Measurements from ENCODE around the gene KLF13. TPM values are rescaled to one million over a fixed set of nuclear protein-coding genes. Genes with fewer than 3 reads are reported as not detected.

Gene KLF13
- total RNA-seq, 1 experiment from 2014 or later = 75.0 TPM

DNA sequence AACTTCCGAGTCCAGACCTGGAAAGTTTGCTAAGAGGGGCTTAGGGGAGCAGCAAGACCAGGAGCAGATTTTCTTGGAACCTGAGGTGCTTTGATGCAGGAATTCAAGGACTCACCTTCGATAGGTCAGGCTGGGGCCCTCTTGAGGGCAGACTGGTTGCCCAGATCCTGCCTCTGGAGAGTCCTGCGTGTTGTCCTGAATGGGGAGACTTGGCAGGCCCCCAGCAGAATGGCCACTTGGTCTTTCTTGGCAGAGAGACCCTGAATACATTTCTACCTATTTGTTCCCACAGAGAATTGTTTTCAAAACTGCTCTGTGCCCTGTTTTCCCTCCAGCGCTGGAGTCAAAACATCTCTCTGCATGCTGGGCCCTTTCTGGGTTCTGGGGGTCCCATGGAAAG, 4.2 kb downstream of the KLF13 start:
- no peak for DNase-seq (ENCODE audit: extremely low read depth, low read depth)

DNA sequence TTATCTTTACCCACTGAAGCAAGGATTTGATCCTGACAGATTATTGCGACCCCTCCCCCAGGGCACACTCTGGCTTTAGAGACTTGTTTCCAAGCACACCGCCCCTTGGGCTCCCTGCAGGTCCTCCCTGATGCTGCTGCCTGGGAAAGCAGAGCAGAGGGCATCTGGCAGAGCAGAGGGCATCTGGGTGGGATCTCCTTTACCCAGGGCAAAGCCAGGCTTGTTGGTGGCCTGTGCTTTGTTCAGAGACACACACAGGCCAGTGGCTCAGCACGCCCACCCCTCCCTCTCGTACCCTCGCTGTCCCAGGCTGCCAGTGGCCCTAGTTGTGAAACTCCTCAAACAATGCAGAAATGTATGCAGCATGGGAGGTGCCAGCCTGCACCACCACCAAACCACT, 4.8 kb downstream of the KLF13 start:
- no peak for DNase-seq (ENCODE audit: extremely low read depth, low read depth)

DNA sequence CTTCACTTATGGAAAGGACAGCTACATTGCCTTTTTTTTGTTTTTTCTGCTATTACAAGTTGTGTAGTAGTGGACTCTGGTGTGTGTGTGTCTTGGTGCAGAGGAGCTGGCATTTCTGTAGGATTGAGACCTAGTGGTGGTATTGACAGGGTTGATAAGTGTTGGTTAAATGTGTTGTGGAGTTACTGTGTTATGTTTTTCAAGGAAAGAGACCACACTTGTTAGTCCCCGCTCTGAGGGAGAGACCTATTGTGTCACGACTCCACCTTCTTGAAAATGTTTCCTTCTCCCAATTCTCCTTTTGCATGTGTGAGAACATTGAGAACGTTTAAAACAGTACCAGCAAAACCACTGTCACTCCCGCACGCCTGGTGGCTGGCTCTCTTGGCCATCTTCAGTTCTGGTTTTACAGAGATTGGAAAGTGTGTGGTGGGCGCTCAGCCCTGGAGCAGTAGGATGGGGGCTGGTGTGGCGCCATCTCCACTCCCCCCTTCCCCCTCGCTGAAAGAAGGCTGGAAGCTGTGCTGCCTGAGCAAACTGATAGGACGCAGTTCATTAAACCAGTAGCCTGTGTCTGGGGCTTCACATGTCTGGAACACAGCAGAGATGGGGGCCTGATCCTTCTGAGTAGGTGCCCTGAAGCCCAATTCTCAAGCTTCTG, 5.5 kb downstream of the KLF13 start:
- DNase-seq (ENCODE audit: extremely low read depth, low read depth) = no peak

DNA sequence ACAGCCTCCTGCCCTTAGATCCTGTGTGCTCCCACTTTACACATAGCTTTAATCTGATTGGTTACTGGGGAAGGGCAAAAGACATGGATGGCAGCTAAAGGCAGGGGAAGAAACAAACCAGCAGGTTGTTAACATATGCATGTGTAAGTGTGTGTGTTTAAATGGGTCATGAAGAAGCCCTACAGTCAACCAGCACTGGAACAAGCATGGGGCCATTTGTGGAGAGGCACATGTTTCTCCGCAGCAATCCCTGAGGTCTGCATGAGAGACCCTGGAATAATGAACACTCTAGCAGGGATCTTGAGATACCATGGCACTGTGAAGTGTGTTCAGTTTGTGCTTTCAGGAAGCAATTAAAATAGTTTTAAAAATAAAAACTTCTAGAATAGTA, 6.0 kb downstream of the KLF13 start:
- DNase-seq (ENCODE audit: extremely low read depth, low read depth) = no peak

DNA sequence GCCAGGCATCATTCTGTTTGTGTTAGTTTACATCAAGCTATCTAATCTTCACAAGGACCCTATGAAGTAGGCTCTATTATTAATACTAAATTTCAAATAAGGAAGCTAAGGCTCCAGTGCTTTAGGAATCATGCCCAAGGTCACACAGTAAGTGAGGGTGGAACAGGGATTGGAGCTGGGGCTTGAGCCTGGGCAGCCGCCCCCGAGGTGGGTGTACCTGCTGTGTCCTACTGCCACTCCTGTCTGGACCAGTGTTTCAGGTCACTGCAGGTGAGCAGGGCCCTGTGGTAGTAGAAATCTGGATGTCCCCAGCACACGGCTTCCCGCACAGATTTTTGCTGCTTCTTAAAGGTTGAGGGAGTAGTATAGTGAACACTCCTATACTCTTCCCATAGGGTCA, 6.5 kb downstream of the KLF13 start:
- DNase-seq (ENCODE audit: extremely low read depth, low read depth) = no peak

DNA sequence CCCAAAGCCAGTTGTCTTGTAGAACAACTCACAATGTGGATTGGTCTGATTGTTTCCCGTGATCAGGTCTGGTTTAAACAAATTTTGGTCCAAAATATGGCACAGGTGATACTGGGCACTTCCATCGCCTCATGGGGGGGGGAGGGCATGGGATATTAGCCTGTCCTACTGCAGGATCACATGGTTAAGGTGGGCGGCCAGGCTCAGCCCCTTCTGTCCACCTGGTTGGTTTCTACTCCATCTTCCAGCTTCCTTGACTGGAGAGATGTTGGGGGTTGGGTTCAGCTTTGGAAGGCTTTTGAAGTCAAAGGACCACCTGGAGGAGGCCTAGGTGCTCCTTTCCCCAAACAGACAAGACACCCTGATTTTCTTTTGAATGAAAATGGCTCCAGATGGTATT, 7.2 kb downstream of the KLF13 start:
- no peak for DNase-seq (ENCODE audit: extremely low read depth, low read depth)

DNA sequence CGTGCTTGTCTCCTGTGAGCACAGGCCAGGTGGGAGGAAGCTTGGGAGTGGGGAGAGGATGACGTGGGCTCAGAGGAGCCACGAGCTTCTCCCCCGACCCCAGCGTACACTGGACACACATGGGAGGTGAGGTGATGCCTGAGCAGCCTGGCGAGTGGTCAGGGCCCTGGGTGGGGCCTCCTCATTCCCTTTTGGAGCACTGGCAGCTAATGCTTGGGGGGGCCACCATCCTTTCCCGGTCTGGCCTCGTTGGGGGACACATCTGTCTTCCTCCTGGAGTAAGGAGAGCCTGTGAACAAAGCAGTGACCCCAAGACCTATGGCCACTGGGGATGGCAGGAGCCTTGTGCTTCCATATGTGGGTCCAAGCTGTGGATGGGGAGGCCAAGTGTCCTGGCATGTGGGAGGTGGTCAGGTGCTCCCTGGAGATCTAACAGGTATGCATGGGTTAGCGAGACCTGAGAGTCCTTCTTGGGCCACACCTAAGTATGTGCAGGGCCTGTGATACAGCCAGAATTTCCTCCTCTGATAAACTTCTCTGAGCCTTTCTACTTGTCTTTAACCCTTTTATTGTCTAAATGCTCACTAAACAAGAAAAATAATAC, 9.5 kb downstream of the KLF13 start:
- DNase-seq (ENCODE audit: extremely low read depth, low read depth) = no peak

DNA sequence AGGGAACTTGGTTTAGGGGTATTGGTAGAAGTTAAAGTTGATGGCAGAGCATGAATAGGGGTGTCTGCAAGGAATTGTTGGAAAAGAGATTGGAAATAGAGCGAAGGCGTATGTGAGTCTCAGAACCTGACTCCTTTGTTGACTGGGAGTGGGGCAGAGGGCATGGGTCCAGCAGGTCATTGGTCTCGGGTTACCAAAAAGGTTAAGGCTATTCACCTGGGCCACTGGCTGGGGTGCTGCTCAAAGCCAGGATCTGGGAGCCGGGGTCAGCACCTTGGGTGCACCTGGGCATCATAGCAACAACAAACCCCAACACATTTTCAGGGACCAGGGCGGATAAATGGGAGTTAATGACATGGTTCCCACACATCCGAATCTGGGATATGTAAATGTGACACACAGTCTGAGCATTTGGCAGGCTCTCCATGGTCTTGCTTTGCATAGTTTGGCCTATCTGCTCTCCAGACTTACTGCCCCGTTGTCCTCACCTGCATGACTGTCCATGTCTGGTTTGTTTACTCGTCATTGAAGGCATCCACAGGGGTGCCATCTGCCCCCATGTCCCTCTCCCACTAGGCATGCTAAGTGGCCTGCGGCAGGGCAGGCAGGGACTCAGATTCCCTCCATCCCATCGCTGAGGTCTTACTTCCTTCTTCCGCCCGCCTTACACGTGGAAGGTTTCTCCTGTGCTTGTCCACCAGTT, 10.1 kb downstream of the KLF13 start:
- no peak for DNase-seq (ENCODE audit: extremely low read depth, low read depth)

DNA sequence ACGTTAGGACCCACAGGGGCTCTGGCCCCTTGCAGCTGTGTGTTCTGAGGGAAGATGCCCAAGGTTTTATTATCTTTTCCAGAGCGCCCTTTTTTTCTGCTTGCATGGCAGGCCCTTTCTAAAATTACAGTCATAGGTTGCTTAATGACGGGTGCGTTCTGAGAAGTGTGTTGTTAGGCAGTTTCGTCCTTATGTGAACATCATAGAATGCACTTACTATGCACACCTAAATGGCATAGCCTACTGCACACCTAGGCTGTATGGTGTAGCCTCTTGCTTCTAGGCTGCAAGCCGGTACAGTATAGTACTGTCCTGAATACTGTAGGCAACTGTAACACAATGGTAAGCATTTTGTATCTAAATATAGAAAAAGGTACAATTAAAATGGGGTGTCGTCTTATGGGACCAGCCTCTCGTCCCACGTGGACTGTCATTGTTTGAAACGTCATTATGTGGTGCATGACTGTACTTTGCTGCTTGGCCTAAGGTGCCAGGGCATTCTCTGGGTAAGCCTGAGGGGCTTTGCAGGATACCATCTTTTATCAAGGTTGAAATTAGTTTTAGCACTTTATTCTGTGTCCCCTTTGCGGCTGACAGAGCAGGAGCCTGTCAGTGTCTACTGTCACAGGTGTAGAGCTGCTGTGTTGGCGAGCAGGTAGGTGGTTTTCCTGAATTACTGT, 10.9 kb downstream of the KLF13 start:
- DNase-seq (ENCODE audit: extremely low read depth, low read depth) = no peak

DNA sequence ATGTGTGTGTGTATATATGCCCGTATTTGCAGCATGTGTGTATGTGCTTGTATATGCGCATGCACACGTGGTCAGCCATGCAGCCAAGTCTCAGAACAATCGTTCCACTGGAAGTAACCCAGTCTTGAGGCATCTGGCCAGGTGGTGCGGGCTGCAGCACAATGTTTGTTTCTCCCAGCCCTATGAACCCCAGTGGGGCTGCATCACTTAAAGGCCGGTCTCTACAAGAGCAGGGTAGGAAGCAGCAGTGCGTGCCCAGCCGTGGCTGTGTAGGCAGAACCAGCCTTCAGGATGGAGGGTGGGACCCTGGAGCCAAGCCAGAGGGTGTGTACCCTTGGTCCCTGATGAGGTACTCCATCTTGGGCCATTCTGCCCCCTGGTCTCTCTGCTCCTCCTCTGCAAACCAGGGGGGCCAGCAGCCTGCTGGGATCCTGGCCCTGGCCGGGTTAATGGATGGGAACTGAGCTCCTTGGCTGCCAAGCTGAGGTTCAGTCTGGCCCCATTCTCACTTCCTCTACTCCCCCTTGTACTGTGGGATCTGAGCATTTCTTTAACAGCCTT, 11.8 kb downstream of the KLF13 start:
- DNase-seq (ENCODE audit: extremely low read depth, low read depth) = no peak

DNA sequence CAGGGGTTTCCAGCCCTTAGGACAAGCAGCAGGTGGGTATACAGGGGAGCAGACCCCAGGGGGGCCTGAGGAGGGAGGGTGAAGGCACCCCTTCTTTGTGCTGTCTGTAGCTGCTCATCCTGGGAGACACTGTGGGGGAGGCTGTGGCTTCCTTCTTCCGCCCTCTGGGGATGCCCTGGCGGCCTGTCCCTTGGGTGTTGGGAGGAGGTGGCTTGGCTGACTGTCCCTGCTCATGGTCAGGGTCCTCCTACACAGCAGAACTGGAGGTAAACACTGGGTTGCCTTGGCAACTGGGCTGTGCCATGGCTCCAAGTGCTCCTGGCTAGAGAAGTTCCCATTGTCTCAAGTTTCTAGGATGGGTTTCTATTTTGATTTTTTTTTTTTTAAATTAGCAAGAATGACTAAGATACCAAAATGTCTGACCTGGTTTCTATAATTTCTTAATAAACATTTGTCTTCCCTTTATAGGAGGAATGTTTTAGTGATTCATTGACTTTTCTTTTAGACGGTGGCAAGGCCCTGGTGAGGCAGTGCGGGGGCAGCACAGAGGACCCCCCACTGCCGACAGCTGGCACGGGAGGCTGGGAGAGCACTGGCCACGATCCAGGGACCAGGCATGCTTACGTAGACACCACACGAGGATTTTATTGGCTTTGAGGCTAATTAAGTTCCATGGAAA, 12.4 kb downstream of the KLF13 start:
- DNase-seq (ENCODE audit: extremely low read depth, low read depth) = no peak

DNA sequence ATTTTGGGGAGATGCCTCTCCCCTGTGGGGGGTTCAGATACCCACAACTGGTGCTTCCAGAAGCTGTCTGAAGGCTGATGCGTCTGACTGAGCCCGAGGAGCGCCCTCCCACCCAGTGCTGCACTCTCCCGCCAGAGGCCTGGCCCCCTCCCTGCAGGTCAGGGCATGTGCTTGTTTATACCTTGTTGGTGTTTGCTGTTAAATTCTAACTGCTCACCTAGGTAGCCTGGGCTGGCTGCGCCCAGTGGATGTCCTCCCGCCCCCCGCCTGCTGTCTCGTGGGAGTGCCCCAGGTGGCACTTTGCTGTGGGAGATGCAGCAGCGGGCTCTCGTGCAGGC, 12.9 kb downstream of the KLF13 start:
- DNase-seq (ENCODE audit: extremely low read depth, low read depth) = no peak

DNA sequence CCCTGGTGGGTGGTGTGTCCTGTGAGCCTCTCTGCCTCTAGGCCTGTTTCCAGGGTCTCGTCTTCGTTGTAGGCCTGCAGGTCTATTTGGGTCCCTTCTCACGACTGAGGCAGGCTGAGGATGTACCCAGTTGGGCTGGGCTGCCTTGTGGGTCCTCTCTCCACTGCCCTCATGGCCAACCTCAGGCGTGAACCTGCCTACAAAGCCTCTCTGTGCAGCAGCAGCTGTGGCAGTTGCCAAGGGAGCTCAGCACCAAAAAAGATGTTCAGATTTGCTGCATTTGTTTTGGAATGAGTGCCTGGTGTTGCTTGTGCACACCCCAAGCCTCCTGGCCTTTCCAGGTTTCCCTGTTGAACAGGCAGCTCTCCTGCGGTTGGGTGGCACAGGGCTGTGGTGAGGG, 13.4 kb downstream of the KLF13 start:
- DNase-seq (ENCODE audit: extremely low read depth, low read depth) = no peak

DNA sequence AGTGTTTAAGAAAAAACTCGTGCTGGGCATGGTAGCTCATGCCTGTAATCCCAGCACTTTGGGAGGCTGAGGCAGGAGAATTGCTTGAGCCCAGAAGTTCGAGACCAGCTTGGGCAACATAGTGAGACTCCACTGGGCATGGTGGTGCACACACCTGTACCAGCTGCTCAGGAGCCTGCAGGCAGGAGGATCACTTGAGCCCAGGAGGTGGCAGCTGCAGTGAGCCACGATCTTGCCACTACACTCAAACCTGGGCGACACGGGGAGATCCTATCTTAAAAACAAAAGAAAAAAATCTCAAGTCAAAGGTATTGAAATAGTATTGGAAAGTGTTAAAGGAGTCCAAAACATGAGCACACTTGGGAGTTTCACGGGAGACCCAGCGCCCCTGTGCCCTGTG, 14.0 kb downstream of the KLF13 start:
- no peak for DNase-seq (ENCODE audit: extremely low read depth, low read depth)

DNA sequence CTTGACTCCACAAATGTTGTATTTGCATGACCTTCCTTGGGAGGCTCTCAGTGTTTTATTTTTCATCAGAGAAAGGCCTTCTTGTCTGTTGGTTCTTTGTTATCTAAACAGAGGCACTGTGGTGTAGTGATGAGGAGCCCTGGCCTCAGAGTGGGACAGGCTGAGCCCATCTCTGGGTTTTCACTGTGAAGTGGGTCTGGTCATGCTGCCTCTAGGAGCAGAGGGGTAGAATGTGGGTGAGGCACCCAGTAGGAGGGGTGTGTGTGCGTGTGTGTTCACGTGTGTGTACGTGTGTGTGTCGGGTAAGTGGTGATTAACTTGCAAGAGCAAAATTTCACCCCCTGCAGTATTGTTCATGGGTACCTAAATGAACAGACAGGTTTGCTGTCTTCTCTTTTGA, 14.4 kb downstream of the KLF13 start:
- no peak for DNase-seq (ENCODE audit: extremely low read depth, low read depth)

DNA sequence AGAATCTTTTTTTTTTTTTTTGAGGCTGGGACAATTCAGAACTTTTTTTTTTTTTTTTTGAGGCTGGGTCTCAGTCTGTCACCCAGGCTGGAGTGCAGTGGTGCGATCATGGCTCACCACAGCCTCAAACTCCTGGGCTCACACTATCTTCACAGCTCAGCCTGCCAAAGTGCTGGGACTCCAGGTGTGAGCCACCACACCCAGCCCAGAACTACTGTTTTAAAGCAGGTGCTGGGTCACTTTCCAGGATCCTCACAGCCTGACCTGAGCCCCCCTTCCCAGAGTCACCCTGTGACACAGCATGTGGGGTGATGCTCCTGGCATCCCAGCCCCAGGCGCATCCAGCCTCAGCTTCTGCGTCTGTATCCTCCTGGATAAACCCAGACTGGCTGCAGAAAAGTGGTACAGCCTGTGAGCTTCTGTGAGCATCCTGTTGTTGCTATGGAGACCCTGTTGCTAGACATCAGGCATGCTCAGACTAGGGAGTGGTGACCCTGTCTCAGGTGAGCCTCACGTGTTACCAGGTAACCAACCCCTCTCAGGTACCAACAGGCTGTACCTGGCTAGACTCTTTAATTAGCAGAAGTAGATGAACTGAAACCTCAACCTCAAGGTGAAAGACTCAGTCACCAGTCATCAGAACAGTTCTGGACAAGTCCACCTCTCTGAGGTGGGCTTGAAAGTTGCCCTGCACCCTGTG, 15.0 kb downstream of the KLF13 start:
- DNase-seq (ENCODE audit: extremely low read depth, low read depth) = no peak

DNA sequence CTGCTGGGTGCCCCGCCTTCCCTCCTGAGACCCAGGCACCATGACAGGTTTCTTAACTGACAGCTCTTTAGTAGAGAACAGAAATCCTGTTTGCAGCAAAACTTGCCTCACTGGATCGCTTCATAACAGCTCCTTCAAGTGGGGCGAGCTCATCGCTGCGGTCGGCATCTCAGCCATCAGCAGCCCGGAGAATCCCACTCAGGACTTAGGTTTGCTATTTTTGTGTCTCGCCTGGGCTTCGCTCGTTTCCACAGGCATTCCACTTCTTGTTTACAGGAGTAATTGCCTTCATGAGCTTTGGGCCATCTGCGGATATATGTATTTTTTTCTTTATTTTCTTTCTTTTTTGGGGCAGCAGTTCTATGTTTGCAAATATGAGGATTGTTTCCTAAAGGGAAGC, 15.7 kb downstream of the KLF13 start:
- no peak for DNase-seq (ENCODE audit: extremely low read depth, low read depth)

DNA sequence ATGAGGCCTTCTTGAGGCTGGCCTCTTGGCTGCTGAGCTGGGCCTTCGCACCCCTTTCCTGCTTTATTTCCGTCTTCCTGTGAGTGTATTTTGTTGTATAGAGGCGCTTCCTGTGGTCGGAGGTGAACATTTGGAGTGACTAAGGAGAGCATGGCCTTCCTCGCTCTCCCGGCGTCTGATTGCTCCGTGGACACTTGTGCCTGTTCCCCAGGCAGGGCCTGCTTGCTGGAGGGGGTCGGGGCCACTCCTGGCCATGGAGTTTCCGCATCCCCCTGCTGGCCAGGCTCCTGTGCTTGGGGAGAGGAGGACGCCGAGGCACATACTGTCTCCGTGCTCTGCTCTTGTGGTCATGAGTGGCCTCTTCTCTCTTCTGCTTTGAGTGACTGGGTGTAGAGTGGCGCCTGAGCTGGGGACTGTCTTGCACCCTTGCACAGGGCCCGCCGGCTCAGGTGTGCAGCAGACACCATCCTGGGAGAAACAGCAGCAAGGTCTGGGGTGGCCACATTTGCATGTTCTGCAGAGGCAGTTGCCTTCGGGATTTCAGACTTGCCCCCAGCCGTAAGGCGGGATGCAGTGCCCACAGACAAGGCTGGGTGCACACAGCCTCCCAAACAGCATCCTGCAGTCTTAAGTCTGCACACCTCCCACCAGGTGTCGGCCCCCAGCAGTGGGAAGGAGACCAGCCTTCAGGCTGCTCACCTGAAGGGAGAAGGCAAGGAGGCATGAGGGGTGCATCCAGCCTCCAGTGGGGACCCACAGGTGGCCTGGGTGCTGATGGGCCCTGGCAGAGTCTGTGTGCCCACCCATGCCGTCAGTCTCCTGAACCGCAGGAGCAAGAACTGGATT, 16.4 kb downstream of the KLF13 start:
- no peak for DNase-seq (ENCODE audit: extremely low read depth, low read depth)

DNA sequence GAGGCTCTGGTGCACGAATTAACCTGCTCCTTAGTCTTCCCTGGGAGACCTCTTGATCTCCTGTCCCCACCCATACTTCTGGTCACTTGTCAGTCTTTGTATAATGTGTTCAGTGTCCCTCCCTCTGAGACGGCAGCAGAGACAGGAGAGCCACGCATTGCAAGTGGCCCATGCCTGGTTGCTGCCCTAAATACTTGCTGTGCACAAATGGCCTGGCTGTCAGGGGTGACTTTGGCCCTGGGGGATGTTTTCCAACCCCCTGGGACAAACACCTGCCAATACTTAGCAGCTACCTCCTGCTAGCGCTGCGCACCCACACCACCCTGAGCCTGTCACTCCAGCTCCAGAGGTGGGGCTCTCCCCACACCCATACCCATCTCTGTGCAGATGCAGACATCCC, 17.2 kb downstream of the KLF13 start:
- no peak for DNase-seq (ENCODE audit: extremely low read depth, low read depth)
